ENCODE results near the gene DHX38.

Gene DHX38

GRCh38 chr16:72122916-72123315 lies 29.3 kb downstream of the DHX38 start:
- no peak for DNase-seq (ENCODE audit: low spot score)

- DNase-seq (ENCODE audit: low spot score) = no peak
Measured at GRCh38 chr16:72123426-72123825, 29.8 kb downstream of the DHX38 start.

GRCh38 chr16:72124148-72124547 lies 30.5 kb downstream of the DHX38 start:
- DNase-seq (ENCODE audit: low spot score) = no peak

- DNase-seq (ENCODE audit: low spot score) = peak; percentile 55
Measured at GRCh38 chr16:72124761-72125634, 31.4 kb downstream of the DHX38 start.

GRCh38 chr16:72125635-72126428 lies 32.2 kb downstream of the DHX38 start:
- DNase-seq (ENCODE audit: low spot score) = no peak

- no peak for DNase-seq (ENCODE audit: low spot score)
Measured at GRCh38 chr16:72126429-72126765, 32.8 kb downstream of the DHX38 start.

GRCh38 chr16:72128701-72129100 lies 35.1 kb downstream of the DHX38 start:
- no peak for DNase-seq (ENCODE audit: low spot score)

- no peak for DNase-seq (ENCODE audit: low spot score)
Measured at GRCh38 chr16:72129976-72130656, 36.5 kb downstream of the DHX38 start.

GRCh38 chr16:72131036-72131435 lies 37.4 kb downstream of the DHX38 start:
- no peak for DNase-seq (ENCODE audit: low spot score)

- no peak for DNase-seq (ENCODE audit: low spot score)
Measured at GRCh38 chr16:72132726-72133125, 39.1 kb downstream of the DHX38 start.

- no peak for DNase-seq (ENCODE audit: low spot score)
Measured at GRCh38 chr16:72134507-72134906, 40.9 kb downstream of the DHX38 start.

- no peak for DNase-seq (ENCODE audit: low spot score)
Measured at GRCh38 chr16:72137380-72138063, 43.9 kb downstream of the DHX38 start.

- no peak for DNase-seq (ENCODE audit: low spot score)
Measured at GRCh38 chr16:72138064-72138572, 44.5 kb downstream of the DHX38 start.

GRCh38 chr16:72139908-72140307 lies 46.3 kb downstream of the DHX38 start:
- no peak for DNase-seq (ENCODE audit: low spot score)

- DNase-seq (ENCODE audit: low spot score) = no peak
Measured at GRCh38 chr16:72142476-72142875, 48.8 kb downstream of the DHX38 start.

GRCh38 chr16:72149676-72150464 lies 56.2 kb downstream of the DHX38 start:
- no peak for DNase-seq (ENCODE audit: low spot score)

- DNase-seq (ENCODE audit: low spot score) = no peak
Measured at GRCh38 chr16:72159386-72159785, 65.7 kb downstream of the DHX38 start.

GRCh38 chr16:72159801-72160200 lies 66.2 kb downstream of the DHX38 start:
- no peak for DNase-seq (ENCODE audit: low spot score)

GRCh38 chr16:72162105-72162692 lies 68.6 kb downstream of the DHX38 start:
- DNase-seq (ENCODE audit: low spot score) = no peak

Data from CD4-positive, alpha-beta T cell treated with Interleukin-15 for 4 hours (primary cell).